HUES64 (cell line): ENCODE measurements around the gene SMOC2.
"Not testable (repeated sequence)": the region's sequence is repeated elsewhere in the genome, so short reads cannot be mapped to it uniquely, and the experiment has no call there.

Experiments used
- H3K27ac ChIP-seq: 2 replicates; pipeline ENCODE4 v1.7.0; 2013; ENCODE audit warnings: low read depth, low read length, inconsistent platforms
- H3K27me3 ChIP-seq: 2 replicates; pipeline ENCODE4 v1.6.1; 2013; ENCODE audit warnings: mild to moderate bottlenecking, low read length; ENCODE audit not compliant: insufficient read depth
- H3K36me3 ChIP-seq: 2 replicates; pipeline ENCODE4 v1.6.1; 2013; ENCODE audit warnings: mild to moderate bottlenecking, low read length; ENCODE audit not compliant: insufficient read depth
- H3K4me1 ChIP-seq: 2 replicates; pipeline ENCODE4 v1.6.1; 2013; ENCODE audit warnings: mild to moderate bottlenecking, low read length, moderate library complexity; ENCODE audit not compliant: insufficient read depth
- H3K4me3 ChIP-seq: 2 replicates; pipeline ENCODE4 v1.5.1; 2013; ENCODE audit warnings: mild to moderate bottlenecking, low read length, moderate library complexity
- H3K9ac ChIP-seq: 2 replicates; pipeline ENCODE4 v1.6.1; 2013; ENCODE audit warnings: mild to moderate bottlenecking, low read depth, low read length
- H3K9me3 ChIP-seq: 2 replicates; pipeline ENCODE4 v1.6.1; 2013; ENCODE audit warnings: low read depth, low read length; ENCODE audit not compliant: insufficient read depth
- WGBS: fragments of 150-250, 120-280 bp; methylation state at CpG from one replicate; pipeline ENCODE4 v1.1.7; 2013; ENCODE audit warnings: missing lambda C conversion rate; 5-methylcytosine and 5-hydroxymethylcytosine counted together

SMOC2 gene

GRCh38 chr6:168686831-168687730 is 246.1 kb downstream of the SMOC2 start:
- no peak overlapping the region for H3K4me3 ChIP-seq
- peaks cover 20% of the 10 kb centered on the region; the same call in 1 of the 2 replicates for H3K4me1 ChIP-seq
- no peak overlapping the region for H3K27ac ChIP-seq
- no peaks in the 10 kb centered on the region for H3K36me3 ChIP-seq
- no peaks in the 10 kb centered on the region for H3K27me3 ChIP-seq
- H3K9me3 ChIP-seq = no peaks in the 10 kb centered on the region
- WGBS = 61% methylated on average over 13 of the region's 14 CpGs
- H3K9ac ChIP-seq = no peak overlapping the region

DNA sequence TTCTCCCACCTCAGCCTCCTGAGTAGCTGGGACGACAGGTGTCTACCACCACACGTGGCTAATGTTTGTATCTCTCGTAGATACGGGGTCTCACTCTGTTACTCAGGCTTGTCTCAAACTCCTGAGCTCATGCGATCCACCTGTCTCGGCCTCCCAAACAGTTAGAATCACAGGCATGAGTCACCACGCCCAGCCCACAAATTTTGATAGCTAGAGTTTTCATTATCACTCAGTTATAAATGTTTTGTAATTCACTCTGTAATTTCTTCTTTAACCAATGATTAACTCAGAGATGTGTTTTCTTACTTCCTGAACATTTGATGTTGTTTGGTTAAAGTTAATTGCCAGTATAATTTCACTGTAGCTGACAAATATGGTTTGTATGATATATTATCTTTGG is 249.3 kb downstream of the SMOC2 start:
- peaks cover 23% of the 10 kb centered on the region for H3K4me1 ChIP-seq
- no peak overlapping the region for H3K4me3 ChIP-seq
- H3K9ac ChIP-seq = no peak overlapping the region
- H3K9me3 ChIP-seq = no peaks in the 10 kb centered on the region
- H3K27me3 ChIP-seq = no peaks in the 10 kb centered on the region
- H3K27ac ChIP-seq = no peak overlapping the region
- WGBS = 96% methylated on average over 7 of the region's 7 CpGs
- H3K36me3 ChIP-seq = no peaks in the 10 kb centered on the region

- WGBS = 92% methylated on average over 7 of the region's 7 CpGs
- H3K27me3 ChIP-seq = no peaks in the 10 kb centered on the region
Measured at GRCh38 chr6:168691774-168692173, 250.8 kb downstream of the SMOC2 start.

DNA sequence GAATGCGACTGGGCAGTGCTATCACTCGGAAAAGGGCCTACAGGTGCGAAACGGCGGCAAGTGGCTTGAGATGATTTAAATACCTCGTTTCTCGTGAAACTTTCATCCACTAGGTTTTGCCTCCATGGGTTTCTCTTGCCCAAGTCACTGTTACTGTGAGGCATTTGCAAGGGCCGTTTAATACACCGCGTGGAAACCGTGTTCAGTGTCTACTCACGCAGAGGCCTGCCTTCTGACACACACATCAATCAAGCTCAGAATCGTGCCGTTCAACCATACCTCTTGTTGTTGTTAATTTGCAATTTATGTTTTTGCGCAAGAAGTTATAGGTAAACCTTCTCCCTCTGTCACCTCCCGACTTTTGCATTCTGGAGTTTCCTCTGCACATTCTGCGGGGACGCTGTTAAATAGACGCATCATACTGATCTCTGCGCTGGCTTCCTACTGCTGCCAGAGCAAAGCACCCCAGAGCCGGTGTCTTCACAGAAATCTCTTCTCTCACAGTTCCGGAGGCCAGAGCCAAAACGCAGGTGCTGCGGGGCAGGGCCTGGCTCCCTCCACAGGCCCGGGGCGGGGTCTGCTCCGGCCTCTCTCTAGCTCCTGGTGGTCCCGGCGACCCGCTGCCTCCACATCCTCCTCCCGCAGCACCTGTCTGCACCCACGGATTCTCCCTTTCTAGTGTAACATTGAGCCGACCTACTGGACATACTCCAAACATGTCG is 251.4 kb downstream of the SMOC2 start:
- no peak overlapping the region for H3K27ac ChIP-seq
- H3K4me1 ChIP-seq = peaks cover 26% of the 10 kb centered on the region
- no peaks in the 10 kb centered on the region for H3K27me3 ChIP-seq
- no peak overlapping the region for H3K4me3 ChIP-seq
- H3K36me3 ChIP-seq = no peaks in the 10 kb centered on the region
- H3K9me3 ChIP-seq = no peaks in the 10 kb centered on the region
- no peak overlapping the region for H3K9ac ChIP-seq
- WGBS = 93% methylated on average over 32 of the region's 34 CpGs

More at GRCh38 chr6:168691774-168692173, 250.8 kb downstream of the SMOC2 start:
- H3K9ac ChIP-seq = no peak overlapping the region
- H3K27ac ChIP-seq = no peak overlapping the region
- no peaks in the 10 kb centered on the region for H3K36me3 ChIP-seq
- H3K9me3 ChIP-seq = no peaks in the 10 kb centered on the region
- H3K4me3 ChIP-seq = no peak overlapping the region
- H3K4me1 ChIP-seq = peaks cover 31% of the 10 kb centered on the region

DNA sequence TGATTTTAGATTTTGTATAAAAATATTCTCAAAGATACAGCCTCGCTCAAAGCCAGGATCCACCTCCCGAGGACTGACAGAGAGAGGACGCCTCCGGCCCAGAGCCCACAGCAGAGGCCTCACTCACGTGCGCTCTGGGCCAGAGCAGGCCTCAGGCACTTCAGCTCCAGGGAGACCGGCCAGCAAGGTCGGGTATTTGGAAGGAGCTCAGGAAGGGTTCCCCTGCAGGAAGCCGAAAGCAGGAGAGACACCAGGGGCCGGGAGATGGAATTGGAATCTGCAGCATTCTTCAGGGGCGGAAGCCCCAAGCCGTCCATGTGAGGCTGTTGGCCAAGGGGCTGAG is 251.9 kb downstream of the SMOC2 start:
- not testable (repeated sequence) for H3K36me3 ChIP-seq, H3K27ac ChIP-seq, H3K9me3 ChIP-seq, H3K4me3 ChIP-seq, H3K9ac ChIP-seq, H3K27me3 ChIP-seq
- peaks cover 23% of the 10 kb centered on the region for H3K4me1 ChIP-seq
- no CpG with 5 or more reads among the region's 12 CpGs for WGBS

DNA sequence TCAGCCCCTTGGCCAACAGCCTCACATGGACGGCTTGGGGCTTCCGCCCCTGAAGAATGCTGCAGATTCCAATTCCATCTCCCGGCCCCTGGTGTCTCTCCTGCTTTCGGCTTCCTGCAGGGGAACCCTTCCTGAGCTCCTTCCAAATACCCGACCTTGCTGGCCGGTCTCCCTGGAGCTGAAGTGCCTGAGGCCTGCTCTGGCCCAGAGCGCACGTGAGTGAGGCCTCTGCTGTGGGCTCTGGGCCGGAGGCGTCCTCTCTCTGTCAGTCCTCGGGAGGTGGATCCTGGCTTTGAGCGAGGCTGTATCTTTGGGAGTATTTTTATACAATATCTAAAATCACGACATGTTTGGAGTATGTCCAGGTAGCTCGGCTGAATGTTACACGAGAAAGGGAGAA is 253.8 kb downstream of the SMOC2 start:
- peaks cover 19% of the 10 kb centered on the region for H3K4me1 ChIP-seq
- H3K4me3 ChIP-seq, H3K9ac ChIP-seq, H3K9me3 ChIP-seq, H3K27ac ChIP-seq, H3K36me3 ChIP-seq, H3K27me3 ChIP-seq: not testable (repeated sequence)
- WGBS = 67% methylated on average over 3 of the region's 15 CpGs

- Histone ChIP-seq H3K4me3 (no peak overlapping the region), H3K9ac (no peak overlapping the region), H3K9me3 (no peaks in the 10 kb centered on the region), H3K4me1 (peaks cover 19% of the 10 kb centered on the region), H3K27ac (no peak overlapping the region), H3K36me3 (no peaks in the 10 kb centered on the region), H3K27me3 (no peaks in the 10 kb centered on the region)
- WGBS = 74% methylated on average over 4 of the region's 4 CpGs
Measured at GRCh38 chr6:168695701-168696100, 254.7 kb downstream of the SMOC2 start.

- no peak overlapping the region for H3K9ac ChIP-seq
- peaks cover 18% of the 10 kb centered on the region for H3K4me1 ChIP-seq
- no peaks in the 10 kb centered on the region for H3K27me3 ChIP-seq
- no peaks in the 10 kb centered on the region for H3K9me3 ChIP-seq
- H3K4me3 ChIP-seq = no peak overlapping the region
- 91% methylated on average over 5 of the region's 5 CpGs for WGBS
- no peaks in the 10 kb centered on the region for H3K36me3 ChIP-seq
- no peak overlapping the region for H3K27ac ChIP-seq
Measured at GRCh38 chr6:168698923-168699322, 257.9 kb downstream of the SMOC2 start.

DNA sequence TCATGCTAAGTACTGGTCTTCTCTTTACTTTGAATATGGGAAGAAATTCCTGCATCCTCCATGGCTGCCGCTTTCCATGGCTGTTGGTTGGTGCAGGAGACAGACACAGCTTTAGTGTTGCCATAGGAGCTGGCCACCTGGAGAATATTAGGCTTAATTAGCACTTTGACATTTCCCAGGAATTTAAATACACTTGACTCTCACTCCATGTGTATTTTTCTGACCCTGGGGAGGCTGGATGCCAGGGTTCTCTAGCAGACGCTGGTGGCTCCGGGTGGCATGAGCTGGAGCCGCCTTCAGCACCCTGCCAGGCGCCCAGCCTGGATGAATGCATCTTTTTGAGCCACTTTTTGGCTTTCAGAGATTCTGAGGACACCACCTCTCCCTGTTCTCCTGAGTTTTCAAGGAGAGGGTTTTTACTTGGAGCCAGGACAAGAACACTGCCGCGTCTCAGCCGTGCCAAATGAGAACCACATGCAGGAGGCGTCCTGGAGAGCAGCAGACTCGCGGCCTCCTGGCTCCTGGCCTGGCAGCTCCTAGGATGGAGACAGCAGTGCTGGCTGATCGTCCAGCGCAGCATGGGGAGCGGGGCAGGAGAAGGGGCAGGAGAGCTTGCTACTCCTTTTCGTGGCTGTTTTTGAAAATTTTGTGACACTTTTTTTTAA is 258.8 kb downstream of the SMOC2 start:
- 95% methylated on average over 14 of the region's 15 CpGs for WGBS
- Histone ChIP-seq H3K27ac (no peak overlapping the region), H3K4me1 (peaks cover 13% of the 10 kb centered on the region), H3K4me3 (no peak overlapping the region), H3K9me3 (no peaks in the 10 kb centered on the region), H3K27me3 (no peaks in the 10 kb centered on the region), H3K36me3 (no peaks in the 10 kb centered on the region), H3K9ac (no peak overlapping the region)

- Histone ChIP-seq H3K27me3 (no peaks in the 10 kb centered on the region), H3K9me3 (no peaks in the 10 kb centered on the region), H3K4me1 (peaks cover 6% of the 10 kb centered on the region; the same call in 1 of the 2 replicates), H3K36me3 (no peaks in the 10 kb centered on the region), H3K4me3 (no peak overlapping the region), H3K9ac (no peak overlapping the region), H3K27ac (no peak overlapping the region)
- 93% methylated on average over 8 of the region's 8 CpGs for WGBS
Measured at GRCh38 chr6:168700880-168701279, 259.9 kb downstream of the SMOC2 start.

DNA sequence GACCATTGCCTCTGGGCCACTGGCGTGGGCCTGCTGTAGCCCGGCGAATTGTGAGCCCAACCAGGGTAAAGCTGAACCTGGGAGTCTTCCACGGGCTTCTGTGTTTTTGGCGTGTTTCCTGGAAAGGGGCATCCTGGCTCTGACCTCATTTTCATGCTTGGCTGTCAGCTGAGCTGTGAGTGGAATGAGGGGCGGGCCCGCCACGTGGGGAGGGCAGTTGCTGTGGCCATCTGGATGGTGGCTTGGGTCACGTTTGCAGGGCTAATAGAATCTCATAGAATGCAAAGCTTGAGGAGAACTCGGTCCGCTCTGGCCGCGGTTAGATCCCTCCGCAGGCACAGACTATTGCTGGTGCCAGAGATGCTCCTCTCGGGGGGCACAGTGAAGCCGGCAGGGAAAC is 263.0 kb downstream of the SMOC2 start:
- Histone ChIP-seq H3K4me3 (no peak overlapping the region), H3K9me3 (no peaks in the 10 kb centered on the region), H3K4me1 (no peaks in the 10 kb centered on the region), H3K27ac (no peak overlapping the region), H3K9ac (no peak overlapping the region), H3K36me3 (no peaks in the 10 kb centered on the region), H3K27me3 (no peaks in the 10 kb centered on the region)
- 93% methylated on average over 16 of the region's 16 CpGs for WGBS
